ENCODE results near the gene PRIMA1. TPM values are rescaled to one million over a fixed set of nuclear protein-coding genes. Genes with fewer than 3 reads are reported as not detected.

Gene PRIMA1
- polyA plus RNA-seq, 3 donors, result not detected

DNA sequence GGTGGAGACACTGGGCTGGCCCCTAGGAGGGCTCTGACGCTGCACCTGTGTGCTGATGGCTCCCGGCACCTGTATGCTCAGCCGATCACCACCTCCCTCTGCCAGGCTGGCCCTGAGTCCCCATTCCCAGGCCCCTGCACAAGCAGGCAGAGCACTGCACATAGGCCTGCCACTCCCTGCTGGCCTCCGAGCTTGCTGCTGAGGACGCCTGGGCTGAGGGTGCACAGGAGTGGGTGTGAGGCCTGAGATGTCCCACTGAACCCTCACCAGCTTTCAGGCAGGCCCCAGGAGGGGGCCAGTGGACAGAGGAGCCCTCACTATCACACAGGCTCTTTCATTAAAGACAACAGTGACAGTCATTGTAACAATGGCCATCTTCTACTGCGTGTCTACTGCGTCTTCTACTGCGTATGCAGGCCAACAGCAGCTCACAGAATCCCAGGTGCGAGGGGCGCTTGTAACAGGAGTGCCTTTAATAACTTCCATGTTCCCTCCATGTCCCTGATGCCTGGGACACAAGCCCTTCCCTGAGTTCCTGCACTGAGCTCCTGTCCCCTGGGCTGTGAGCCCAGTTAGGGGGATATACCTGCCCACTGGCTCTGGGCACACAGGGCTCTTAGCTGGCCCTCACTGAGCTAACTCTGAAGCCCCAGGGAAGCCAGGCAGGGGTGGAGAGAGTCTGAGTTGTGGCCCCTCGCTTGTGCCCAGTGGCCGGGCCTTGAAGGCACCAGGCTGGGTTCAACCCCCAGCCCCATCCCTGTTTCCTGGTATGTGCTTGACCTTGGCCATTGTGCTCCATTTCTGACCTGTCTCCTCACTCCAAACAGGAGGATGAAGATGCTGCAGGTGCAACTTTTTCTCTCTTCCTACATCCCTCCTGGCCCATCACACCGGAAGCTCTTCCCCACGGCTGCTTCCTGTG, 71.3 kb downstream of the PRIMA1 start:
- H3K4me3 ChIP-seq (replicated peaks in 1 of 3; ENCODE audit: low read depth in 2 of 3, low read length in 3 of 3), result no peak overlapping the region
- no peak overlapping the region for H3K4me2 ChIP-seq (replicated peaks; ENCODE audit: extremely low read depth, low read length, poor library complexity, severe bottlenecking)
- Mint-ChIP-seq H3K4me3 (no peak overlapping the region), H3K9me3 (peaks cover 0 to 3% (median 0%) of the 10 kb centered on the region in 7 donors), H3K4me1 (no peaks in the 10 kb centered on the region), H3K27ac (no peak overlapping the region), H3K36me3 (no peaks in the 10 kb centered on the region), H3K27me3 (ENCODE audit: low read depth in 3 of 3) (peaks cover 6 to 8% (median 7%) of the 10 kb centered on the region in 3 donors)
- H3K27ac ChIP-seq (ENCODE audit: low read depth in 1 of 2, low read length in 2 of 2), result no peak overlapping the region
- no peak overlapping the region for H3K9ac ChIP-seq (ENCODE audit: insufficient read depth, low read length, poor library complexity, severe bottlenecking)
- WGBS (ENCODE audit: insufficient coverage), result 91% methylated on average over 9 of the region's 14 CpGs
- H2AFZ ChIP-seq (ENCODE audit: insufficient read depth, low read depth, low read length, poor library complexity, severe bottlenecking), result no peak overlapping the region
- no peaks in the 10 kb centered on the region for H3K79me2 ChIP-seq (ENCODE audit: insufficient read depth, low read length)
- H3K27me3 ChIP-seq (ENCODE audit: control insufficient read depth in 2 of 2, insufficient read depth in 2 of 2, low read length in 2 of 2), result no peaks in the 10 kb centered on the region
- H3K36me3 ChIP-seq (replicated peaks in 1 of 2; ENCODE audit: control insufficient read depth in 1 of 2, insufficient read depth in 2 of 2, low read length in 2 of 2), result no peaks in the 10 kb centered on the region
- no peaks in the 10 kb centered on the region for H3K9me3 ChIP-seq (replicated peaks in 1 of 2; ENCODE audit: control insufficient read depth in 1 of 2, insufficient read depth in 1 of 2, low read length in 2 of 2)
- no peak for DNase-seq
- H3K4me1 ChIP-seq (ENCODE audit: control insufficient read depth in 1 of 2, insufficient read depth in 2 of 2, low read length in 2 of 2), result no peaks in the 10 kb centered on the region
- TF ChIP-seq, protein P1, sequence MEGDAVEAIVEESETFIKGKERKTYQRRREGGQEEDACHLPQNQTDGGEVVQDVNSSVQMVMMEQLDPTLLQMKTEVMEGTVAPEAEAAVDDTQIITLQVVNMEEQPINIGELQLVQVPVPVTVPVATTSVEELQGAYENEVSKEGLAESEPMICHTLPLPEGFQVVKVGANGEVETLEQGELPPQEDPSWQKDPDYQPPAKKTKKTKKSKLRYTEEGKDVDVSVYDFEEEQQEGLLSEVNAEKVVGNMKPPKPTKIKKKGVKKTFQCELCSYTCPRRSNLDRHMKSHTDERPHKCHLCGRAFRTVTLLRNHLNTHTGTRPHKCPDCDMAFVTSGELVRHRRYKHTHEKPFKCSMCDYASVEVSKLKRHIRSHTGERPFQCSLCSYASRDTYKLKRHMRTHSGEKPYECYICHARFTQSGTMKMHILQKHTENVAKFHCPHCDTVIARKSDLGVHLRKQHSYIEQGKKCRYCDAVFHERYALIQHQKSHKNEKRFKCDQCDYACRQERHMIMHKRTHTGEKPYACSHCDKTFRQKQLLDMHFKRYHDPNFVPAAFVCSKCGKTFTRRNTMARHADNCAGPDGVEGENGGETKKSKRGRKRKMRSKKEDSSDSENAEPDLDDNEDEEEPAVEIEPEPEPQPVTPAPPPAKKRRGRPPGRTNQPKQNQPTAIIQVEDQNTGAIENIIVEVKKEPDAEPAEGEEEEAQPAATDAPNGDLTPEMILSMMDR (IDR thresholded peaks at IDR 0.05), result no peak
- H4K20me1 ChIP-seq (ENCODE audit: insufficient read depth, low read length), result no peaks in the 10 kb centered on the region
- intact Hi-C loops (cut with micrococcal nuclease), result no loop called here

DNA sequence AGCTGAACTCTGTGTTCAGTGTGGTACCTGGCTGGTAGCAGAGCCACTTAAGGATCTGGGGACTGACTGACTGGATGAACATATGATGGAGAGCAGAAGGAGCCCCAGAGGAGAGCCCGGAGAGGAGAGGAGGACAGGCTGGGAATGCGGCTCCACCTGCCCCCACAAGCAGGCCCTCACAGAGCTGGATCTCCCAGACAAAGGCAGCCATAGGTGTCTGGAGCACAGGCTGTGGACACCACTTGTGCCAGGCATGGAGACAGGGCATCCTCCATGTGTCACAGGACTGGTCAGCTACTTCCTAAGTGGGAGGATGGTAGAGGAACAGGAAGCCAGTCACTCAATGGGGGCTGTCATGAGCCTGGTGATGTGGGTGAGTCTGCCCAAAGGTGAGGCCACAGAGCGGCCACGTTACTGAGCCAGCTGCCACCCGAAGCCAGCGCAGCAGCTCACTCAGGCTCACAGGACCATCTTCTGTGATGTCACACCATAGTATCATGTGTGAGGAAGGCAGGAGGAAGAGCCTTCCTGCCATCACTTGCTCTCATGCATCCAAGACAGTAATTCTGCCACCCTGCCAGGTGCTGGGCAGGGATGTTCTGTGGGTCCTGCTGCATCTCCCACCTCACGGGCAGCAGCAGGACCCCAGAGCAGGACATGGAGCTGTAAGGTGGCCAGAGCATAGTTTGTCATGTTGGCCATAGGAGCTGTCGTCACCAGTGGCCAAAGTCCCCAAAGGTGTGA, 72.1 kb downstream of the PRIMA1 start:
- H2AFZ ChIP-seq (ENCODE audit: insufficient read depth, low read depth, low read length, poor library complexity, severe bottlenecking), result no peak overlapping the region
- H3K4me2 ChIP-seq (replicated peaks; ENCODE audit: extremely low read depth, low read length, poor library complexity, severe bottlenecking), result no peak overlapping the region
- Mint-ChIP-seq H3K27ac (no peak overlapping the region), H3K27me3 (ENCODE audit: low read depth in 3 of 3) (peaks cover 6 to 8% (median 7%) of the 10 kb centered on the region in 3 donors), H3K4me1 (no peaks in the 10 kb centered on the region), H3K4me3 (no peak overlapping the region), H3K9me3 (peaks cover 0 to 2% (median 0%) of the 10 kb centered on the region in 7 donors), H3K36me3 (no peaks in the 10 kb centered on the region)
- no peak overlapping the region for H3K4me3 ChIP-seq (replicated peaks in 1 of 3; ENCODE audit: low read depth in 2 of 3, low read length in 3 of 3)
- no peak for DNase-seq
- H3K36me3 ChIP-seq (replicated peaks in 1 of 2; ENCODE audit: control insufficient read depth in 1 of 2, insufficient read depth in 2 of 2, low read length in 2 of 2), result no peaks in the 10 kb centered on the region
- intact Hi-C loops (cut with micrococcal nuclease), result no loop called here
- TF ChIP-seq, protein P1 (IDR thresholded peaks at IDR 0.05), result no peak
- H3K9me3 ChIP-seq (replicated peaks in 1 of 2; ENCODE audit: control insufficient read depth in 1 of 2, insufficient read depth in 1 of 2, low read length in 2 of 2), result no peaks in the 10 kb centered on the region
- H3K27ac ChIP-seq (ENCODE audit: low read depth in 1 of 2, low read length in 2 of 2), result no peak overlapping the region
- no peaks in the 10 kb centered on the region for H3K4me1 ChIP-seq (ENCODE audit: control insufficient read depth in 1 of 2, insufficient read depth in 2 of 2, low read length in 2 of 2)
- H3K79me2 ChIP-seq (ENCODE audit: insufficient read depth, low read length), result no peaks in the 10 kb centered on the region
- no peaks in the 10 kb centered on the region for H3K27me3 ChIP-seq (ENCODE audit: control insufficient read depth in 2 of 2, insufficient read depth in 2 of 2, low read length in 2 of 2)
- WGBS (ENCODE audit: insufficient coverage), result 96% methylated on average over 8 of the region's 8 CpGs
- no peaks in the 10 kb centered on the region for H4K20me1 ChIP-seq (ENCODE audit: insufficient read depth, low read length)
- H3K9ac ChIP-seq (ENCODE audit: insufficient read depth, low read length, poor library complexity, severe bottlenecking), result no peak overlapping the region
